Cardiac fibroblast (primary cell): ENCODE measurements around the gene HPS6.
A peak's percentile ranks its signal among the peaks of the same experiment; 100 is the strongest.

Experiments used
- DNase-seq, 2 donors: peaks; one replicate each; pipeline versions ENCODE4 v3.0.0 to v3.0.0-alpha.2; 2010; ENCODE audit warnings: low read depth in 2 of 2
- H3K4me3 ChIP-seq, 2 donors: replicated peaks in 1 of 2; 1 replicate in 1 of 2; 2 replicates in 1 of 2; pipeline ENCODE4 v1.5.1; 2011; ENCODE audit warnings: low read depth in 2 of 2, low read length in 2 of 2, mild to moderate bottlenecking in 2 of 2, moderate library complexity in 1 of 2
- CTCF ChIP-seq: IDR thresholded peaks from one replicate; pipeline ENCODE4 v1.5.1; 2011; ENCODE audit warnings: low read depth, mild to moderate bottlenecking, low read length, inconsistent platforms

HPS6 gene

GRCh38 chr10:102059987-102060386 is 5.2 kb upstream of the HPS6 start:
- no peak for TF ChIP-seq CTCF
- no peak for DNase-seq
- no peak overlapping the region for H3K4me3 ChIP-seq

GRCh38 chr10:102064503-102064867 is 664 bp upstream of the HPS6 start:
- TF ChIP-seq CTCF = no peak
- peak overlapping the region; percentile 39 to 81 for H3K4me3 ChIP-seq
- no peak for DNase-seq

- no peak for TF ChIP-seq CTCF
- H3K4me3 ChIP-seq = peak overlapping the region; percentile 77 to 81
- DNase-seq = peak; percentile 20 to 32
These were observed 631 bp downstream of the HPS6 start for GRCh38 chr10:102065561-102066398.

- no peak for TF ChIP-seq CTCF
- peak overlapping the region; percentile 77 to 81 for H3K4me3 ChIP-seq
- no peak for DNase-seq
These were observed 1.4 kb downstream of the HPS6 start for GRCh38 chr10:102066399-102067088.

- H3K4me3 ChIP-seq = no peak overlapping the region
- TF ChIP-seq CTCF = no peak
- no peak for DNase-seq
These were observed 2.2 kb downstream of the HPS6 start for GRCh38 chr10:102067091-102067916.

- peak; percentile 37 to 38 for DNase-seq
- H3K4me3 ChIP-seq = no peak overlapping the region
- TF ChIP-seq CTCF = no peak
These were observed 3.1 kb downstream of the HPS6 start for GRCh38 chr10:102068216-102068615.
